Aorta (tissue), 5 donors: ENCODE results near the gene ACBD4. TPM values are rescaled to one million over a fixed set of nuclear protein-coding genes. Genes with fewer than 3 reads are reported as not detected.

Experiments used
- ATAC-seq: fragments of 200-7000 bp; cut with Tn5 transposase; one replicate; pipeline ENCODE4 v1.9.1; 2022; ENCODE audit warnings: moderate library complexity; ENCODE audit not compliant: low FRiP score
- DNase-seq, 2 donors: peaks; one replicate each; pipeline ENCODE4 v3.0.0-alpha.2; 2020
- H3K27ac ChIP-seq, 2 donors: one replicate each; pipeline ENCODE4 v1.5.1; 2013; ENCODE audit warnings: low read length in 2 of 2, mild to moderate bottlenecking in 2 of 2, moderate library complexity in 2 of 2, control low read depth in 1 of 2, inconsistent platforms in 1 of 2, low read depth in 1 of 2
- H3K27me3 ChIP-seq, 2 donors: one replicate each; pipeline ENCODE4 v1.6.1; 2013; ENCODE audit warnings: control low read depth in 1 of 2, low read length in 1 of 2, mild to moderate bottlenecking in 1 of 2, moderate library complexity in 1 of 2; ENCODE audit not compliant: insufficient read depth in 2 of 2, control insufficient read depth in 1 of 2
- H3K36me3 ChIP-seq, 2 donors: one replicate each; pipeline ENCODE4 v1.6.1; 2013; ENCODE audit warnings: control low read depth in 1 of 2, low read length in 1 of 2, mild to moderate bottlenecking in 1 of 2; ENCODE audit not compliant: insufficient read depth in 2 of 2, control insufficient read depth in 1 of 2
- H3K4me1 ChIP-seq, 2 donors: one replicate each; pipeline ENCODE4 v1.6.1; 2013; ENCODE audit warnings: low read length in 2 of 2, control low read depth in 1 of 2, mild to moderate bottlenecking in 1 of 2, moderate library complexity in 1 of 2; ENCODE audit not compliant: insufficient read depth in 2 of 2, control insufficient read depth in 1 of 2
- H3K4me3 ChIP-seq, 2 donors: one replicate each; pipeline ENCODE4 v1.5.1; 2013; ENCODE audit warnings: low read length in 2 of 2, control low read depth in 1 of 2, mild to moderate bottlenecking in 1 of 2
- H3K9me3 ChIP-seq: one replicate; pipeline ENCODE4 v1.6.1; 2013; ENCODE audit warnings: mild to moderate bottlenecking, low read length; ENCODE audit not compliant: control insufficient read depth
- WGBS, 2 donors: extraction: QIAGEN DNeasy Blood & Tissue Kit; methylation state at CpG; one replicate each; pipeline ENCODE4 v1.1.7; 2013; 5-methylcytosine and 5-hydroxymethylcytosine counted together
- intact Hi-C, 2 donors: fragments of 100-400 bp; cut with DNase I; formaldehyde crosslinking; loops; one replicate each; pipeline versions ENCODE4 v1.14.2 to v1.15.0; 2022
- polyA plus RNA-seq, 2 donors: library from polyadenylated mRNA; stranded (reverse); fragments of 200-250 nt; gene quantifications; one replicate each; pipeline ENCODE4 v1.2.3, GENCODE V29; 2013
- total RNA-seq, 2 donors: library from RNA; stranded (reverse); fragmentation: NEBNext Ultra II Directional; extraction: Animal tissue kit (Norgen Biotek cat#: 25700); gene quantifications; one replicate each; pipeline ENCODE4 v1.2.1, GENCODE V29; 2021
- donor health status: healthy with polysubstance abuse.
- donor health status: Bipolar disorder and iron deficiency.
- donor health status: DM: no; HTN: no; CAD: no.
- donor health status: DM: no; HTN: no; CAD: no.
- donor health status: DM: yes; HTN: yes; CAD: no.

ACBD4 gene
- total and polyA plus RNA-seq, 4 donors, result 16.1 to 69.7 (median 46.0) TPM

GRCh38 chr17:45160447-45161287, 25.2 kb downstream of the ACBD4 start:
- Histone ChIP-seq H3K4me1 (no peaks in the 10 kb centered on the region), H3K9me3 (no peaks in the 10 kb centered on the region), H3K4me3 (peak overlapping the region; percentile 69 to 76), H3K27ac (peak overlapping the region; percentile 78 to 95), H3K27me3 (no peaks in the 10 kb centered on the region), H3K36me3 (no peaks in the 10 kb centered on the region)
- intact Hi-C loops, result loop anchor here in 1 of 2 donors (1.0 kb wide), 2 partner anchors 11 to 12 kb away; partner anchors contain the start of gene HEXIM1
- 0% methylated on average over 48 of the region's 48 CpGs for WGBS, 2 donors
- ATAC-seq, result peak; percentile 85
- peak; percentile 80 to 89 for DNase-seq

- peak; percentile 99 for DNase-seq
- intact Hi-C loops, result loop anchor here in 1 of 2 donors (1.0 kb wide), 2 partner anchors 10 to 13 kb away; partner anchors contain the start of gene HEXIM1
- H3K27ac ChIP-seq, result peak within 1 kb of the TSS; percentile 78 to 95
- peak; percentile 97 for ATAC-seq
- no peaks in the 10 kb centered on the region for H3K9me3 ChIP-seq
- H3K27me3 ChIP-seq, result no peaks in the 10 kb centered on the region
- 0 to 1% methylated on average over 53 of the region's 53 CpGs for WGBS, 2 donors
- H3K4me3 ChIP-seq, result peak within 1 kb of the TSS; percentile 69 to 76
- H3K36me3 ChIP-seq, result no peaks in the 10 kb centered on the region
- H3K4me1 ChIP-seq, result no peaks in the 10 kb centered on the region
Observed at GRCh38 chr17:45161288-45162024, 26.0 kb downstream of the ACBD4 start, which contains the start of gene HEXIM2. HEXIM2 (plus strand) TSS chr17:45161875; CDS start chr17:45162794, 919 bp downstream.

- ATAC-seq (no peak), DNase-seq (peak in 1 of 2 donors; percentile 61)
Observed at GRCh38 chr17:45162025-45162687, 26.7 kb downstream of the ACBD4 start.

GRCh38 chr17:45164734-45165269, 29.3 kb downstream of the ACBD4 start:
- no peak overlapping the region for H3K4me3 ChIP-seq
- no peaks in the 10 kb centered on the region for H3K36me3 ChIP-seq
- no peaks in the 10 kb centered on the region for H3K4me1 ChIP-seq
- H3K27me3 ChIP-seq, result no peaks in the 10 kb centered on the region
- no peaks in the 10 kb centered on the region for H3K9me3 ChIP-seq
- peak in 1 of 2 donors; percentile 26 for DNase-seq
- H3K27ac ChIP-seq, result no peak overlapping the region
- intact Hi-C loops, result no loop called here
- WGBS, 2 donors, result 91 to 92% methylated on average over 7 of the region's 7 CpGs
- no peak for ATAC-seq

More at GRCh38 chr17:45162025-45162687, 26.7 kb downstream of the ACBD4 start:
- intact Hi-C loops, result no loop called here
- Histone ChIP-seq H3K4me1 (no peaks in the 10 kb centered on the region), H3K9me3 (no peaks in the 10 kb centered on the region), H3K27me3 (no peaks in the 10 kb centered on the region), H3K36me3 (no peaks in the 10 kb centered on the region), H3K27ac (peak overlapping the region in 1 of 2 donors; percentile 37), H3K4me3 (no peak overlapping the region)
- 52 to 53% methylated on average over 9 of the region's 9 CpGs for WGBS, 2 donors

GRCh38 chr17:45168991-45169752, 33.7 kb downstream of the ACBD4 start:
- Histone ChIP-seq H3K36me3 (no peaks in the 10 kb centered on the region), H3K27me3 (no peaks in the 10 kb centered on the region), H3K9me3 (no peaks in the 10 kb centered on the region), H3K4me1 (no peaks in the 10 kb centered on the region), H3K4me3 (no peak overlapping the region), H3K27ac (no peak overlapping the region)
- ATAC-seq (no peak), DNase-seq (peak in 1 of 2 donors; percentile 51)
- intact Hi-C loops, result no loop called here
- 94% methylated on average over 43 of the region's 43 CpGs for WGBS, 2 donors

- no peak for DNase-seq
- H3K9me3 ChIP-seq, result no peaks in the 10 kb centered on the region
- no peak overlapping the region for H3K4me3 ChIP-seq
- intact Hi-C loops, result no loop called here
- no peaks in the 10 kb centered on the region for H3K36me3 ChIP-seq
- no peak for ATAC-seq
- no peaks in the 10 kb centered on the region for H3K4me1 ChIP-seq
- H3K27me3 ChIP-seq, result no peaks in the 10 kb centered on the region
- 51 to 56% methylated on average over 12 of the region's 12 CpGs for WGBS, 2 donors
- H3K27ac ChIP-seq, result peak overlapping the region; percentile 68 to 98
Observed at GRCh38 chr17:45170280-45170930, 34.9 kb downstream of the ACBD4 start.

- intact Hi-C loops, result loop anchor here in 1 of 2 donors (1.0 kb wide), 1 partner anchor 10 kb away; the partner anchor contains the start of gene HEXIM2
- Histone ChIP-seq H3K36me3 (no peaks in the 10 kb centered on the region), H3K4me3 (peak overlapping the region; percentile 29 to 47), H3K27me3 (no peaks in the 10 kb centered on the region), H3K9me3 (no peaks in the 10 kb centered on the region), H3K4me1 (no peaks in the 10 kb centered on the region), H3K27ac (peak overlapping the region; percentile 77 to 98)
- 0 to 3% methylated on average over 5 of the region's 5 CpGs for WGBS, 2 donors
- DNase-seq (peak; percentile 89 to 90), ATAC-seq (peak; percentile 84)
Observed at GRCh38 chr17:45170931-45171337, 35.4 kb downstream of the ACBD4 start.
